Measurements from ENCODE around the gene ZNF37A.
"Not testable (repeated sequence)": the region's sequence is repeated elsewhere in the genome, so short reads cannot be mapped to it uniquely, and the experiment has no call there.

ZNF37A gene

DNA sequence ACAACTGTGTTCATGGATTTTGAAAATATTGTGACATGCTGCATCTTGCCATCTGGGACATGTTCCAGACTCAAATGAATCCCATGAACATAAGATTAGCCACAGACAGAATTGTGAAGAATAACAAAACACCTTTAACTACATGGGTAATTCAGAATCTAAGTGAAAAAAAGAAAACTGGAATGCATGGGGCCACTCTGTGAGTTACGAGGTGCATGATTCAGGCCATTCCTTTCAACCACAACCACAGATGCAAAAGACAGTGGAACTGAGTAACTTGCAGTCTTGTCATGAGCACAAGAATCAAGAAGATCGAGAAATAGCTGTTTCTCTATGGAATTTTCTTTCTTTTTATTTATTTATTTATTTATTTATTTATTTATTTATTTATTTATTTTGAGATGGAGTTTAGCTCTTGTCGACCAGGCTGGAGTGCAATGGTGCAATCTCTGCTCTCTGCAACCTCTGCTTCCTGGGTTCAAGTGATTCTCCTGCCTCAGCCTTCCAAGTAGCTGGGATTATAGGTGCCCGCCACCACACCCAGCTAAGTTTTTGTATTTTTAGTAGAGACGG is 56.8 kb downstream of the ZNF37A start:
- not testable (repeated sequence) for DNase-seq (ENCODE audit: low read depth in 2 of 2)

DNA sequence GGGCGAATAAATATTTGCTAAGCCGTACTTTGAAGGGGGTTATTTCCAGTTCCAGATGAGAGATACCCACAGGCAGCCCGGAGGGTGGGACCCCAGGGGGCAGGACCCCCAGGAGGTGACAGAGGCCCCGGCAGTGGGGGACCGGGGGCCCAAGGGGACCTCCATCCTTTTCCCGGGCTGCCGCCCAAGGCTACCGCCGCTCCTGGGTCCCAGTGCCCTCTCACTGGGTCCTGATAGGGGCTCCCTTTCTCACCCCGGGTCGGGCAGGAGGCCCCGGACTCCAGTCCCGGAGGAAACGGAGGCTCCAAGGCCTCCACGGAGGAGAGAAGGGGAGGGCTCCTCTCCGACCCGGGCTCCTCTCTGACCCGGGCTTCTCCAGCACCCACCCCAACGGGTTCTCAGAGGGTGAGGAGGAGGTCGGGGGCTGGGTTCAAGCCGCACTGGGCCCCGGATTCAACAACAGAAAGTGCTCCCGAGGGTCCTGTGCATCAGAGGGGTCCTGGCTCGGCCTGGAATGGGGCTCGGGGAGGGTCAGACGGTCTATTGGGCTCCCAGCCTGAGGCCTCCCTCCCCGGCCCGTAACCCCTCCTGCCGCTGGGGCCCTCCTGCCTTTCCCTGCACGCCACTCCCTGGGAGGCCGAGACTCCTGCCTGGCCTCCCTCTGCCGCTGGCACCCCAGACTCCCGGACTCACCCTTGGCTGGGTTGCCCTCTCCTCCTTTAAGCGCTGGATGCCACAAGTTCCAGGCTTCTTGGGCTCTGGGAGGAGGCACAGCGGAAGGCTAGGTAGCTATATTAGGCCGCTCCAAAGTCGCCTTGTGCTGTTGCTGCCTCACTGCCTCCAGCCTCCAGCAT is 62.5 kb downstream of the ZNF37A start:
- no peak for DNase-seq (ENCODE audit: low read depth in 2 of 2)

DNA sequence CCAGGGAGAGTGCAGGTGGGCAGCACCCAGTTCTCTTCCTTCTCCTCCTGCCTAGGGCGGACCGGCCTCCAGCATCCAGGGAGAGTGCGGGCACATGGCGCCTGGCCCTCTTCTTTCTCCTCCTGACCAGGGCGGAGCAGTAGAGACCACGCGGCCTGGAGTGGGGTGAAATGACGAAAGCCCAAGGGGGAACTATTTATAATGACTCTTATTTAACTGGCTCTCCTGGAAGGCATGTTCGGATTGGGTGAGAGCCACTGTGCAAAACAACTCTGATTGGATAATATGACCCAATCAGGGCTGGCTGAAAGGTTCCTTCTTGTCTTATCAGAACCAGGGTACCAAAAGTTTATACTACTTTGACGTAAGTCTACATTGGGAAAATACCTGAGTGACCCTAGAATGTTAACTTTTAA is 63.1 kb downstream of the ZNF37A start:
- no peak for DNase-seq (ENCODE audit: low read depth in 2 of 2)

DNA sequence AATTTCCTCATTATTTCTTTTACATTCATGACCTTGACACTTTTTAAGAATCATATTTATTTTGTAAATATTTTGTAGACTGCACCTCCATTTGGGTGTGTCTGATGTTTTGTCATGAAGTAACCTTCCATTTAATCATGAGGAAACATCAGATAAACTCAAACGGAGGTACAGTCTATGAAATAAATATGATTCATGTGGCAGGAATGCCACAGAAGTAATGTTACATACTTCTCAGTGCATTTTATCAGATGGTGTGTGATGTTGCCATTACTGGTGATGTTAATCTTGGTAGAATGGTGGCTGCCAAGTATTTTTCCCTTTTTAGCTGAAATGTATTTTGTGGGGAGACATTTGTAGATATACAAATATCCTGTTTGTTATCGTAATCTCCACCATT is 64.9 kb downstream of the ZNF37A start:
- DNase-seq (ENCODE audit: low read depth in 2 of 2), result no peak

DNA sequence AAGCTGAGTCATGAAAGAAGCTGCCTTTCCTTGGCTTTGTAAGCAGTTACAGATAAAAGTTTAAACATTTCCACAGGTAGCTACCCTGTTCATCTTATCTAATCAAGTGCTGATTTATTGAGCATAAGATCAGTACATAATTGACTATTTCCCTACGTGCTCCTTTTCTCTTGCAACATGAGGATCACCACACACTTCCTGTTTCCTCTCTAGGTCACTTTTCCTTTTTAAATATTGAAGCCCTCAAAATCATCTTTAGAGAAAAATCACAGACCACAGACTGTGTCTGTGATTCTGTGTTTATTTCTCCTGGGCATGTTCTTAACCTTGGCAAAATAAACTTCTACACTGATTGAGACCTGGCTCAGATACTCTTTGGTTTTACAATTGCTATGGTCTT is 69.5 kb downstream of the ZNF37A start:
- no peak for DNase-seq (ENCODE audit: low read depth in 2 of 2)

DNA sequence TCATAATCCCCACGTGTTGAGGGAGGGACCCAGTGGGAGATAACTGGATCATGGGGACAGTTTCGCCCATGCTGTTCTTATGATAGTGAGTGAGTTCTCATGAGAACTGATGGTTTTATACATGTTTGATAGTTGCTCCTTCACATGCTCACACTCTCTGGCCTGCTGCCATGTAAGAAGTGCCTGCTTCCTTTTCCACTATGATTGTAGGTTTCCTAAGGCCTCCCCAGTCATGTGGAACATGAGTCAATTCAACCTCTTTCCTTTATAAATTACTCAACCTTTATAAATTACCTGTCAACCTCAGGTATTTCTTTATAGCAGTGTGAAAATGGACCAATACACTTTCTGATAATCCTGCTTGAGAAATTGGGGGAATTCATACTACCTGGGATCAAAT is 80.2 kb downstream of the ZNF37A start:
- no peak for DNase-seq (ENCODE audit: low read depth in 2 of 2)

DNA sequence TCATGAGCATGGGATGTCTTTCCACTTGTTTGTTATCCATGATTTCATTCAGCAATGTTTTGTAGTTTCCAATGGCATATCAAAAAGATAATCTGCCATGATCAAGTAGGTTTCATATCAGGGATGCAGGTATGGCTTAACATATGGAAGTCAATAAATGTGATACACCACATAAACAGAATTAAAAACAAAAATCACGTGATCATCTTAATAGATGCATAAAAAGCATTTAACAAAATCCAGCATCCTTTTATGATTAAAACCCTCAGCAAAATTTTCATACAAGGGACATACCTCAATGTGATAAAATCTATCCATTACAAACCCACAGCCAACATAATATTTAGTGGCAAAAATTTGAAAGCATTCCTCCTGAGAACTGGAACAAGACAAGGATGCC is 90.3 kb downstream of the ZNF37A start:
- DNase-seq (ENCODE audit: low read depth in 2 of 2), result no peak
